Astrocyte (in vitro differentiated cells and primary cell): ENCODE measurements around the gene SLC8B1.

Experiments used
- EZH2 ChIP-seq: IDR thresholded peaks from 2 replicates; pipeline ENCODE4 v1.6.1; 2012; ENCODE audit warnings: mild to moderate bottlenecking, low read length, inconsistent platforms; ENCODE audit not compliant: insufficient read depth
- TF ChIP-seq, protein P1 (sequence below): IDR thresholded peaks from 2 replicates; pipeline ENCODE4 v1.5.1; 2011; ENCODE audit warnings: low read depth, mild to moderate bottlenecking, inconsistent platforms, low read length, moderate library complexity; ENCODE audit not compliant: insufficient read depth

DNA sequence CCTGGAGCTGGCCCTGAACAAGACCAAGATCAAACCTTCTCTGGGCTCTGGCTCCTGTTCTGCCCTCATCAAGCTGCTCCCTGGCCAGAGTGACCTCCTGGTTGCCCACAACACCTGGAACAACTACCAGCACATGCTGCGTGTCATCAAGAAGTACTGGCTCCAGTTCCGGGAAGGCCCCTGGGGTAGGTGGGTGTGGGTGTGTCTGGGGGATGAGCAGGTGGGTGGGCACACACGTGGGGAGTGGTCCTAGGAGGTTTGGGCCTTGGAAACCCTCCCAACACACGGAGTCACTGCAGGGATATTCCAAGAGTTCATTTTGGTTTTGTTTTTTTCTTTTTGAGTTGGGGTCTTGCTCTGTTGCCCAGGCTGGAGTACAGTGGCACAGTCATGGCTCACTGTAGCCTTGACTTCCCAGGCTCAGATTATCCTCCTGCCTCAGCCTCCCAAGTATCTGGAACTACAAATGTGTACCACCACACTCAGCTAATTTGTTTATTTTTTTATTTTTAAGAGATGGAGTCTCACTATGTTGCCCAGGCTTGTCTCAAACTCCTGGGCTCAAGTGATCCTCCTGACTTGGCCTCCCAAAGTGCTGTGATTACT is 40.0 kb upstream of the SLC8B1 start:
- TF ChIP-seq, protein P1, sequence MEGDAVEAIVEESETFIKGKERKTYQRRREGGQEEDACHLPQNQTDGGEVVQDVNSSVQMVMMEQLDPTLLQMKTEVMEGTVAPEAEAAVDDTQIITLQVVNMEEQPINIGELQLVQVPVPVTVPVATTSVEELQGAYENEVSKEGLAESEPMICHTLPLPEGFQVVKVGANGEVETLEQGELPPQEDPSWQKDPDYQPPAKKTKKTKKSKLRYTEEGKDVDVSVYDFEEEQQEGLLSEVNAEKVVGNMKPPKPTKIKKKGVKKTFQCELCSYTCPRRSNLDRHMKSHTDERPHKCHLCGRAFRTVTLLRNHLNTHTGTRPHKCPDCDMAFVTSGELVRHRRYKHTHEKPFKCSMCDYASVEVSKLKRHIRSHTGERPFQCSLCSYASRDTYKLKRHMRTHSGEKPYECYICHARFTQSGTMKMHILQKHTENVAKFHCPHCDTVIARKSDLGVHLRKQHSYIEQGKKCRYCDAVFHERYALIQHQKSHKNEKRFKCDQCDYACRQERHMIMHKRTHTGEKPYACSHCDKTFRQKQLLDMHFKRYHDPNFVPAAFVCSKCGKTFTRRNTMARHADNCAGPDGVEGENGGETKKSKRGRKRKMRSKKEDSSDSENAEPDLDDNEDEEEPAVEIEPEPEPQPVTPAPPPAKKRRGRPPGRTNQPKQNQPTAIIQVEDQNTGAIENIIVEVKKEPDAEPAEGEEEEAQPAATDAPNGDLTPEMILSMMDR: no peak
- no peak for TF ChIP-seq EZH2
